HG03045 (cell line): Measurements from ENCODE around the gene APOBEC3B.
A peak's percentile ranks its signal among the peaks of the same experiment; 100 is the strongest.
"Not testable (repeated sequence)": the region's sequence is repeated elsewhere in the genome, so short reads cannot be mapped to it uniquely, and the experiment has no call there.

Source experiments
- ATAC-seq: cut with Tn5 transposase; IDR thresholded peaks from one replicate; pipeline ENCODE4 v1.9.1; 2021; ENCODE audit warnings: mild to moderate bottlenecking, moderate library complexity; ENCODE audit not compliant: unreplicated experiment

Gene APOBEC3B

GRCh38 chr22:38950527-38951295, 31.4 kb upstream of the APOBEC3B start:
- no peak for ATAC-seq

GRCh38 chr22:38951734-38952133, 30.4 kb upstream of the APOBEC3B start:
- ATAC-seq, result no peak

GRCh38 chr22:38952281-38952993, 29.7 kb upstream of the APOBEC3B start:
- no peak for ATAC-seq

GRCh38 chr22:38953091-38953490, 29.1 kb upstream of the APOBEC3B start:
- no peak for ATAC-seq

- peak; percentile 79 for ATAC-seq
Observed at GRCh38 chr22:38953577-38954413, 28.4 kb upstream of the APOBEC3B start.

- ATAC-seq, result no peak
Observed at GRCh38 chr22:38954414-38955043, 27.6 kb upstream of the APOBEC3B start.

- no peak for ATAC-seq
Observed at GRCh38 chr22:38955250-38955905, 26.8 kb upstream of the APOBEC3B start.

GRCh38 chr22:38955926-38956325, 26.2 kb upstream of the APOBEC3B start:
- ATAC-seq, result no peak

GRCh38 chr22:38956551-38956950, 25.6 kb upstream of the APOBEC3B start:
- ATAC-seq, result no peak

- ATAC-seq, result no peak
Observed at GRCh38 chr22:38957046-38957770, 24.9 kb upstream of the APOBEC3B start, which contains the start of gene APOBEC3A. TSS of gene APOBEC3A (plus strand) at chr22:38957609. CDS start at chr22:38957692, 83 bp downstream.

GRCh38 chr22:38957808-38958650, 24.1 kb upstream of the APOBEC3B start:
- ATAC-seq, result no peak

GRCh38 chr22:38958651-38958943, 23.6 kb upstream of the APOBEC3B start:
- ATAC-seq, result not testable (repeated sequence)

- no peak for ATAC-seq
Observed at GRCh38 chr22:38959590-38959989, 22.6 kb upstream of the APOBEC3B start.

GRCh38 chr22:38960673-38961072, 21.5 kb upstream of the APOBEC3B start:
- not testable (repeated sequence) for ATAC-seq

- not testable (repeated sequence) for ATAC-seq
Observed at GRCh38 chr22:38963291-38963738, 18.8 kb upstream of the APOBEC3B start.

- ATAC-seq, result no peak
Observed at GRCh38 chr22:38963872-38964271, 18.3 kb upstream of the APOBEC3B start.

- no peak for ATAC-seq
Observed at GRCh38 chr22:38964306-38964705, 17.8 kb upstream of the APOBEC3B start.

- ATAC-seq, result no peak
Observed at GRCh38 chr22:38964989-38965388, 17.2 kb upstream of the APOBEC3B start.
